Astrocyte of the cerebellum (primary cell): Measurements from ENCODE around the gene ATXN10.

Source experiments
- DNase-seq: peaks from one replicate; pipeline ENCODE4 v3.0.0-alpha.2; 2011; ENCODE audit warnings: low read depth
- H3K4me3 ChIP-seq: 2 replicates; pipeline ENCODE4 v1.5.1; 2011; ENCODE audit warnings: mild to moderate bottlenecking, low read depth, low read length, moderate library complexity
- in situ Hi-C: cut with HindIII; loops from 2 replicates; pipeline ENCODE4 v1.10.0; 2017; ENCODE audit warnings: low sequenced_read_pairs
- TF ChIP-seq, protein P1 (sequence below): IDR thresholded peaks from 2 replicates; pipeline ENCODE4 v1.5.1; 2012; ENCODE audit warnings: low read length, low read depth, moderate library complexity, mild to moderate bottlenecking; ENCODE audit errors: missing control alignments

Gene ATXN10

DNA sequence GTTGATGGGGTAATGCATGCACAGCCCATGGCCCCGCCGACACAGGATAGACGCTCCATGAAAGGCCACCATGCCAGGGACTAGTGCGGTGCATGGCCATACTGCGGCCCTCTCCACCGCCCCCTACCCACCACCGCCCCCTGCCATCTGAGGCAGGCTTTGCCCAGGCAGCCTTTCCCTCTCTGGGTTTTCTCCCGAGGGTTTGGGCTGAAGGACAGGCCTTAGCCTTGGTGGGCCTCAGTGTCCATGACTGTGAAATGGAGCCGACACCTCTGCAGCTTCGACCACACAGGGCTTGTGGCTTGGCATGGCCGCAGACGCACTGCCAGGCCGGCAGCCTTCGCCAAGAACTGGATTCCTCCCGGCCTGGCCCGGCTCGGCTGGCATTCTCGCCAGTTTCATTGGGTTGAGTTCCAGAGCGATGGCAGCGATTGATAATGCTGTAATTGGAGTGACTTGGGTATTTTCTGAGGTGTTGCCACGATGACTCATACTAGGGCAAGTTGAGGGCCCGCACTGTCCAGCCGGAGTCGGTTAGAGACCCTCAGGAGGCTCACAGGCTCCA lies 194.0 kb downstream of the ATXN10 start:
- in situ Hi-C loops: no loop called here
- no peak overlapping the region for H3K4me3 ChIP-seq
- TF ChIP-seq, protein P1, sequence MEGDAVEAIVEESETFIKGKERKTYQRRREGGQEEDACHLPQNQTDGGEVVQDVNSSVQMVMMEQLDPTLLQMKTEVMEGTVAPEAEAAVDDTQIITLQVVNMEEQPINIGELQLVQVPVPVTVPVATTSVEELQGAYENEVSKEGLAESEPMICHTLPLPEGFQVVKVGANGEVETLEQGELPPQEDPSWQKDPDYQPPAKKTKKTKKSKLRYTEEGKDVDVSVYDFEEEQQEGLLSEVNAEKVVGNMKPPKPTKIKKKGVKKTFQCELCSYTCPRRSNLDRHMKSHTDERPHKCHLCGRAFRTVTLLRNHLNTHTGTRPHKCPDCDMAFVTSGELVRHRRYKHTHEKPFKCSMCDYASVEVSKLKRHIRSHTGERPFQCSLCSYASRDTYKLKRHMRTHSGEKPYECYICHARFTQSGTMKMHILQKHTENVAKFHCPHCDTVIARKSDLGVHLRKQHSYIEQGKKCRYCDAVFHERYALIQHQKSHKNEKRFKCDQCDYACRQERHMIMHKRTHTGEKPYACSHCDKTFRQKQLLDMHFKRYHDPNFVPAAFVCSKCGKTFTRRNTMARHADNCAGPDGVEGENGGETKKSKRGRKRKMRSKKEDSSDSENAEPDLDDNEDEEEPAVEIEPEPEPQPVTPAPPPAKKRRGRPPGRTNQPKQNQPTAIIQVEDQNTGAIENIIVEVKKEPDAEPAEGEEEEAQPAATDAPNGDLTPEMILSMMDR: no peak
- DNase-seq: no peak

DNA sequence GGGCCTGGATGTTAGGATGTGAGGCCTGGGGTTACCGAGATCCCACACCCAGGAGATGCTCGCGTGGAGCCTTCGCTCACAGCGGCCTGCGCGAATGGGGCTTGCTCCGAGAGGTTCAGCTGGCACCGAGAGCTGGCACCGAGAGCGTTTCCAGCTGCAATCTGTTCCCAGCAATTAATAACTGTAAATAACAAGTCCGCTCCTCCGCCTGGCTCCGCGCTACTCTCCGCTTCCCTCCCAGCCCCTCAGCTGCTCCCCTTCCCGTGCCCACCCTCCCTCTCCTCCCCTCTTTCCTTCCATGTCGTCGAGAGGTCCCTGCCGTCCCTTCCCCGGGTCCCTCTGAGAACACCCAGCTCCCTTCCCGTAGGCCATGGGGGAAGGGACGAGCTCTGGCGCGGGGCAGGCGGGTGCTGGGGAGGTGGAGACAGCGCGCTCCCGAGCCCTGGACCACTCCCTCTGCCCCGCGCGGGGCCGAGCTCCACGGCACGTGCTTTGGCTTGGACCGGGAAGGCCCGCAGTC lies 194.6 kb downstream of the ATXN10 start:
- in situ Hi-C loops: no loop called here
- no peak for DNase-seq
- no peak overlapping the region for H3K4me3 ChIP-seq
- TF ChIP-seq, protein P1: no peak

DNA sequence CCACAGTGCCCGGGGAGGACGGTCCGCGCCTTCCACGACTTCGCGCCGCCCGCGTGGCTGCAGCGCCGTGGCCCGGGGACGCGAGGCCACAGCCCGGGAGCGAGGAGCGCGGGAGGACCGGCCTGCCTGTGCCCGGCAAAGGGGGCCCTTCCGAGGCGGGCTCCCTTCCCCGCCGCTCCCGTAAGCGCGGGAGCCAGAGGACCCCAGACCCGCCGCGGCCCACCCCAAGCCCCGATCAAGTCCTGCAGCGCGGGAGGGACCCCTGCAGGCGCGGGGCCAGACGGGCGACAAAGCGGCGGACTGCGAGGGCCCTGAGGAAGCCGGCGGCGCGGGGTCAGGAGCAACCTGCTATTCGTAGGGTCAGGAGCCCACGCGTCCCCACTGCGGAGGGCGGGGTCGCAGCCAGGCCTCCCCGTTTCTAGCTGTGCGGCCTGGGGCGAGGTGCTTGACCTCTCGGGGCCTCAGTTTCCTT lies 195.0 kb downstream of the ATXN10 start:
- TF ChIP-seq, protein P1: no peak
- DNase-seq: no peak
- in situ Hi-C loops: no loop called here
- peak overlapping the region; percentile 27 for H3K4me3 ChIP-seq

DNA sequence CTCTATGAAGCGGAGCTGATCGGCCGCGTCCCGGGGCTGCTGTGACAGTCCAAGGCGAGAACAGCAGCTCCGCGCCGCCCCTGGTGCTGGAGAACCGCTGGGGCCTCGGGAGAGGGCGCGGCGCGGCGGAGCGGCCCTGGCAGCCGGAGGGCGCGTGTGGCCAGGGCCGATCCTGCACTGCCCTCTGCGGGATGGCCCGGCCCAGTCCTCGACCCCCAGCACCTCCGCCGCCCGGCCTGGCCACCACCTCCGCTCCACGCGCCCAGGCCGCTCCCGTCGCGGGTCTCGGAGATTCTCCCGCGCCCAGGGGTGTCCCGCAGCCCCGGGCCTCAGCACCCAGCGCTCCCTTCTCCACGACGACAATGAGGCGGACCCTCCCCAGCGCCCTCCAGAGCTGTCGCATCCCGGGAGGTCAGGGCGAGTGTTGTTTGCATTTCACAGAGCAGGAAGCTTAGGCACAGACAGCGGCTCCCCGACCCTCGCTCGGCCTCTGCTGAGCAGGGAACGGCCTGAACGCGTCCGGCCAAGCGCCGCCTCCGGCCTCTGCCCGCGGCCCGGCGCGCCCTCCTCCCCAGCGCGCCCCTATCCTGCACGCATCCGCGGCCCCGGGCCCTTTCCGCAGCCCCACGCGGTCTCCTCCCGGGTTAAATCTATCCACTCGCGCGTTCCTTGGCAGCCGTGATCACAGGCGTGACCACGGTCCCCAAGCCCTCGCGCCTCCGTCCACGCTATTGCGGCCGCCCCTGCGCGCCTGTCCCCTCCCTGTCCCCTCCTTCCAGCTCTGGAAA lies 195.7 kb downstream of the ATXN10 start:
- in situ Hi-C loops: no loop called here
- no peak for DNase-seq
- peak overlapping the region; percentile 27 for H3K4me3 ChIP-seq
- TF ChIP-seq, protein P1: no peak

DNA sequence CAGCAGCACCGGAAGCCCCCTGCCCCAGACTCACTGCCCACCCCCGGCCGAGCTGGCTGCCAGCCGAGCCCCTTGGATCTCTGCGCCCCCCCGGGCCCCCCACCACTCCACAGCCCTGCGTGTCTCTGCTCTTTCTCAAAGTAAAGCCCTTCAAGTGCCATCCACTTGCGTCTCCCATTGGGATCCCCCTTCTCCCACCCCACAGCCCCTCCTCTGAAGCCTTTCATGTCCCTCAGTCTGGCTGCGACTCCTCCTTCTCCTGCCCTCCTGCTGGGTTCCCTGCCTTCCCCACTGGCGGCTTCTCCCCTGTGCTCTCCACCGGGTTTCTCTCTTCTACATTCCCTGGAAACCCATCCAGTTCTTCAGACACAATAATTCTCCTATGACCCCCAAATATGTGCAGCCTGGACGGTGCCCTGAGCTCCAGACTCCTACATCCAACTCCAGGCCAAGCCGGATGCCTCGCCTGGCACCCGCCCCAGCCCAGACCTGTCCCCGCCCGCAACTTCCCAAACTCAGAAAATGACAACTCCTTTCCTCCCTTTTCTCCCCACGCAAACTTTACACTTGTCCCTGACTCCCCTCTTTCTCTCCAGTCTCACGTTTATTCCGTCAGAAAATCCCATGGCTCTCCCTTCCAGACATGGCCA lies 196.4 kb downstream of the ATXN10 start:
- in situ Hi-C loops: no loop called here
- DNase-seq: no peak
- TF ChIP-seq, protein P1: no peak

DNA sequence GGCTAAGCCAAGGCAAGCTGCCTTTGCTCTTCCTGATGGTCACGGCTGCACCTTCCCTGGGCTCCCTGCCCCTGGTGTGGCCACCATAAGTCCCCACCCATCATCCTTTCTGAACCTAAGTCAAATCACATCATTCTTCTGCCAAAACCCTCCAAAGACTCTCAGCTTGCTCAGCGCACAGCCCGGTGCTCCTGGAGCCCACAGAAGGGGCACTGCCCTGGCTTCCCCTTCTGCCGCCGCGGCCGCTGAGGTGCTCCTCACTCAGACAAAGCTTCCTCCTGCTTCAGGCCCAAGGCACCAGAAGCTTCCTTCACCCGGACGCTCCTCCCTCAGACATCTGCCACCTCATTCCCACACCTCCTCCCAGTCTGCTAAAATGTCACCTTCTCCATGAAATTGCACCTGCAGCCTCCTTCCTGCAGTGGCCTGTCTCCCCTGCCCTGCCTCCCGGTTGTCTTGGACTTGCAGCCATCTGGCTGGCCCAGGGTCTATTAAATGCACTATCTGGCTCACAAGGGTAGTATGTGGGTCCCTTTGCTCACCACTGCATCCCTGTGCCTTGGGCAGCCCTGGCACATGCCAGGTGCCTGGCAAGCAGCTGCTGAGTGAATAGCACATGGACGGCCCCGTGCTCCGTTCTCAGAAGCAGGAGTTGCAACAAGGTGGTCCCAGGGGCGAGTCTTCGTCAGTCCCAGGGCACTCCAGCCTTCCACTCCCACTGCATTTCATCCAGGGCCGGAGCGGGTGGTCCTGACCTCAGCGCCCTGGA lies 197.1 kb downstream of the ATXN10 start:
- no peak overlapping the region for H3K4me3 ChIP-seq
- TF ChIP-seq, protein P1: no peak
- no peak for DNase-seq
- in situ Hi-C loops: no loop called here

More for the DNA sequence above, 196.4 kb downstream of the ATXN10 start:
- H3K4me3 ChIP-seq: no peak overlapping the region
